Activated CD4-positive, alpha-beta T cell treated with anti-CD3 and anti-CD28 coated beads for 48 hours (primary cell): Measurements from ENCODE around the gene SCARB1.
A peak's percentile ranks its signal among the peaks of the same experiment; 100 is the strongest.

Source experiments
- DNase-seq: peaks from one replicate; pipeline ENCODE4 v3.0.0-alpha.2; 2020

Gene SCARB1

DNA sequence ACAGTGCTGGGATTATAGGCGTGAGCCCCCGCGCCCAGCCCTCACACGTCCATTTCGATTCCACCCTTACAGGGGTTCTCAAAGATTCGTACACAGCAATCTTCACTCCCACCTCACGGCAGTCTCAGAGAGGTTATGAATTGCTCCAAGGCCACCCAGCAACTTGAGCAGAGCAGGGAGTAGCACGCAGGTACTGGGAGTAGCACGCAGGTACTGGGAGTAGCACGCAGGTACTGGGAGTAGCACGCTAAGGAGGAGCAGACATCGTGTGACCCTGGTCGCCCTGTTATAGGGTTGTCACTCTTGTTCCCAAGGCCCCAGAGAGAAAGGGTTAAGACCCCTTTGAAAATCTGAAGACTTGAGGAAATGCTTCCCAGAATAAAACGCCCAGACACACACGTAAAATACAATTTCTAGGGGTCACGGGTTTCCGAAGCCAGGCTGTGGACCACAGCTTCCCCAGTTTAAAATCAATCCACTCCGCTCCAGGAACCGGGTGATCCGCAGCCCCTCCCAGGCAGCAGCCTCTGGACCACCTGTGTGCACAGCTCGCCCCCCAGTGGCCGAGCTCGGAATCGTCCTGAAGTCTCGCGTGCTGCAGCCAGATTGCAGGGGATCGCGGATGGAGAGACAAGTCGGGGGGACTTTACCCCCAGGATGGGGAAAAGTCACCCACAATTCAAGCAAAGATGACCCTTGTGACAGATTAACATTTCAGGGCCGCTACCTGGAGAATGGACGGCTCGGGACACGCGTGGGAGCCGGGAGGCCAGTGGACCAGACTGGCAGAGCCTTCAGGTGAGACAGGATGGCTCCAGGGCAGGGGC, 92.0 kb downstream of the SCARB1 start:
- DNase-seq: peak; percentile 89

DNA sequence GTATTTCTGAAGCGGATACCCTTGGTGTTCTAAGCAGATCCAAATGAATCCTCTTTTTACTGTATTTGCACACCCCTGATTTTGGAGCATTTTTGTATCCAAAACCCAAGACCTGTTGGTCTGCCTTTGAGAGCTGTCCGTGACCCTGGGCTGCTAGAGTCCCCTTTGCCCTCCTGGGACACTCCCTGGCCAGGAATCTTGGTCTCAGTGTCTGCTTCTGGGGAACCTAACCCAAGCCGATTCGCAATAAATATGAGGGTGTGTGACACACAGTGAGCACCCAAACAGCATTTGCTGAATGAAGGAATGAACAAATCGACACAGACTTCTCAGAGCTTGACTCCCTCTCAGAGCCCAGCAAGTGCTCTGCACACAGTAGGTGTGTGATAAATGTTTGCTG, 92.9 kb downstream of the SCARB1 start:
- DNase-seq: no peak

DNA sequence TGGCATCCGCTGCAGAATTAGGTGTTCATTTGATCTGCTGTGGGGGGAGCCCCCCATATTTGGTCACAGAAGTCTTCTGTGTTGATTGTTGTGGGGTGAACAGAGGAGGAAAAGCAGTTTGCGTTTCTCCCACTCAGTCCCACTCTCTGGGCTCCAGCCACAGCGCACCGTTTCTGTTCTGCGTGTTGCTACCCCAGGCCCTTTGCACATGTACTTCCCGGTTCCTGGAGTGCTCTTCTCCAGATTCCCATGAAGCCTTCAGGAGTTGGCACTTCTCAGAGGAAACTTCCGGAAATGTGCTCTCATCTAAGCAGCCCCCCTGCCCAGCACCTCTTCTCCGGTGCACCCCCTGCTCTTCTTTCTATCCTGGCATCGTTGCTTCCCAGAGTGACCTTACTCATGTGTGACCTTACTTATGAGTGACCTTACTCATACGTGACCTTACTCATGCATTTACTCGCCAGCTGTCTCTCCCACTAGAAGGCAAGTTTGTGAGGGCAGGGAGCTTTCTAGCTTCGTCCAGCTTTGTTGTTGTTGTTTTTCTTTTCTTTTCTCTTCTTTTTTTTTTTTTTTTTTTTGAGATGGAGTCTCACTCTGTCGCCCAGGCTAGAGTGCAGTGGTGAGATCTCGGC, 93.7 kb downstream of the SCARB1 start:
- DNase-seq: no peak

DNA sequence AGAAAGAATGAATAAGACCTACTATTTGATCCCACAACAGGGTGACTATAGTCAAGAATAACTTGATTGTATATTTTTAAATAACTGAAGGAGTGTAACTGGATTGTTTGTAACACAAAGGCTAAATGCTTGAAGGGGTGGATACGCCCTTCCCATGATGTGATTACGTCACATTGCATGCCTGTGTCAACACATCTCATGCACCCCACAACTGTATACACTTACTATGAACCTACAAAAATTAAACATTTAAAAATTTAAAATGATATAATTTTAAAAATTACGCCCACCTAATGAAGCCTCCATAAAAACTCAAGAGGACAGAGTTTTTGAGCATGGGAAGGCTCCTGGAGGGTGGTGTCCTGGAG, 94.5 kb downstream of the SCARB1 start:
- DNase-seq: no peak

DNA sequence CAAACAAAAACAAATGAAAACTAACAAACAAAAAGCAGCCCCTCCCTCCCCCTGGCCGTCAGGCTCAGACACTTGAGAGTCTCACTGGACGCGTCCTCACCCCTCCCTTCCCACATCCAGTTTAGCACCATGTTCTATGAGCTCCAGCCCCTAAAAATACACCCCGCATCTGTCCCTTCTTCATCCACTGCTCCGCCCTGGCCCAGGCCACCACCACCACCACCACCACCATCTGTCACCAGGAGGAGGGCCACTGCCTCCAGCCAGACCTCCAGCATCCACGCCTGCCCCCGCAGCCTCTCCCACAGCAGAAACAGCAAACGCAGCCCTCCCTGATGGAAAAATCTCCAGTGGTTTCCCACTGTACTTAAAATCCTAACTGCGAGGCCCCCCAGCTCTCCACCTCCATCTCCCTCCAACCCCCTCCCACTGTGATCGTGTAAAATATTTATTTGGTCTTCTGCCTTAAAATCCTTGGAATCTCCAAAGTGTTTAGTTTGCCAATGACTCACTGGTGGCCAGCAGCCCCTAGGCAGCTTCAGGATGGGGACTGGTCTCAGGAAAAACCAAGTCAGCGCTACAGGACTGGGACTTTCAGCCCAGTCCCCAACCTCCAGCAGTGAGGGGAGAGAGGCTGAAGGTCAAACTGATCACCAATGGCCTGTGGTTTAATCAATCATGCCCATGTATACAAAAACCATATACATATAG, 95.1 kb downstream of the SCARB1 start:
- DNase-seq: no peak

DNA sequence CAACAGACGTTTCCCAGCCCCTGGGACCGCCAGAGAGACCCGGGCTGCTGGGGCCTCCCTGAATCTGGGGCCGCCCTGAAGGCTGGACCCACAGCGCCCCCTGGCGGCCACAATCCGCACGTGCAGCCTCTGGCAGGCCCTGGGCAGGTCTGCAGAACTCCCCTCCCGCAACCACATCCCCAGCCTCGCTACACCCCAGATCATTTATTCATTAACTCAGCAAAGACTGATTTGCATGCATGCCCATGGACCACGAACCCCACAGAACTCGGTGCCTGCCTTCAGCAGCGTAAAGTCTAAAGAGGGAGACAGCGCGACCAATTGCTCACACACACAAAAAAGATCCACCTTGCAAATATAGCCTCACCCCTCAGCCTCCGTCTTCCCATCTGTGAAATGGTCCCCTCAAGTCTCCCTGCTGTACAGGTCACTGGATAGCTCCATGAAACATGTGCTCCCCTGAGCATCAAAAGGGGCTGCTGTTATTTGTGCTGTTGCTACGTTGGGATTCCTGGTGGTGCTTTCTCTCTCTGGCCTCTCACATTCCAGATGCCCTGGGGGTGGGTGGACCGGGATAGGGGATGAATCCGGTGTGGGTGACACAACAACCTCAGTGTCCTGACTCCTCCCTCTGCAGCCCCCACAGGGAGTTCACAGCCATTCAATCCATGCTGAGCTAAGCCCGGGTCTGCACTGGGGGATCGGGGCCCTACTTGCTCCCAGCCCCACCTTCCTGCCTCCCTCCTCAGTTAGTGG, 96.4 kb downstream of the SCARB1 start:
- peak; percentile 89 for DNase-seq

DNA sequence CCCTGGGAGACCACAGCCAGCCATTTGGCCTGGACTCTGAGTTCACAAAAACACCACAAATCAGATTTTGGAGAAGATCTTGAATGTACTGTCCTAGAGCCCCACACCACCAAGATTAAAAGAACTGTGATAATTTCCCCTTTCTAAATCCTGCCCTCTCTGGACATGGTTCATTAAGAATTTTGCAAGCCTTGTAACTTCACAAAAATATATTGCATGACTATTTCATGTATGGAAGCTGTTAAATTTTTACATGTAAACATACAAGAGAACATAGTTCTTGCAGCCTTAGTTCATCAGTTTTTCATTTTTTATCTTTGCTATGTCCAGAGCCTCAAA, 97.0 kb downstream of the SCARB1 start:
- DNase-seq: no peak

DNA sequence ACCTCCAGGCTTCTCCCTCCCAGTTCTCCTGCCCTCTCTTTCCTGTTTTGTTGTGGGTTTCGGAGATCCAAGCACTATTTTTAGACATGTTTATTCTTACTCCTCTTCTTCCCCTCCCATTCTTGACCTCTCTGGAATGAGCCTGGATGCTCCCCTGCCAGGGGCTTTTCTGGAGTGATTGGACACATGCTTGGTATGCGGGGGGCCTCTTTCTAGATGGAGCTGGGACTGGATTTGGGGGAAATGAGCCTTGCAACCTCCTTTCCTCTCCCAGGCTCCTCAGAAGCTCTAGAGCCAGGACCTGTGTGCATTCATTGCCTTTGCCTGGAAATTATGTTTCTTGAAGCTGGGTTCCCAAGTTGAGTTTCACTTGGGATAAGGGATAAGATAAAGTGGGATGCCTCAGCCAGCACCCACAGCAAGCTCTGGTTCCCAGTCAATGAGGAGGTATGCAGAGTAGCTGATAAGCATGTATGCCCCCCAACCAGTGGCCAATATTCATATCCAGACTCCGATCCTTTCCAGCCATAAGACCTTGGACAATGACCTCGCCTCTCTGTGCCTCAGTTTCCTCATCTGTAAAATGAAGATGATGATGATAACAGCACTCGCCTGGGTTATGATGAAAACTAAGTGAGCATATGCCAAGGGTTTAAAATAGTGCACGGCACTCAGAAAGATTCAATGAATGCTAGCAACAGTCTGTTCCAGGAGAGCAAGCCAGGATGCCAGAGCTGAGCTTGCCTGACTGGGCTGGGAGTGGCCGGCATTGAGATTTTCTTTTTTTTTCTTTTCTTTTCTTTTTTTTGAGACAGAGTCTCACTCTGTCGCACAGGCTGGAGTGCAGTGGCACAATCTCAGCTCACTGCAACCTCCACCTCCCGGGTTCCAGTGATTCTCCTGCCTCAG, 97.8 kb downstream of the SCARB1 start:
- no peak for DNase-seq

DNA sequence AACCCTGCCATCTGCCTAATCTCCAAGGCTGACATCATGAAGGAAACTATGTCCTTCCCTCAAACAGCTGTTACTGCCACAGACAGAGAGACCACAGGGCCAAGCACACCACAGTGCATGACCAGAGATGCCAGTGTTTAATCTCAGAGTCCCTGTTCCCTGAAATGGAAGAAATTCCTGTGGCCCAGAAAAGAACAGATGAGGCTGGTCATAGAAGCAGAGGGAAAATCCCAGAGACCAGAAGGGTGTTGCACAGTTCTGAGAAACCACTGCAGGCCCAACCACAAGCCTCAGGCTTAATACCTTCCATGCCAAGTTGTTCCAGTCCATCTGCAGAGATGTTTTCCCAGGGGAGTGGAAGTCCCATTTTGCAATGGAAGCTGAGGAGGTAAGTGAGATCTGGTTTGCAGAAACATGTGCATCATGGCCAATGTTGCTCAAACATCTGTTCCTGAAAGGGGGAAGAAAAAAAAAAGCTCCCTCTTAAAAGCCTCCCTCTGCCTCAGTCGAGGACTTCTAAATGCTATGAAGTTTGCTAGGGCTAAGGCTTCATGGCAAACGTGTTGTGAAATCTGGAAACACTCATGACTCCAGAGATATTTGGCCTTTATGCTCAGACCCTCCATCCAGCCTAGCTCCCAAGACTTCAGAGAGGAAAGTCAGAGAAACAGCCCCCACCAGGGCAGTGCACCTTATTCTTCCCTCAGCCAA, 98.6 kb downstream of the SCARB1 start:
- DNase-seq: no peak

DNA sequence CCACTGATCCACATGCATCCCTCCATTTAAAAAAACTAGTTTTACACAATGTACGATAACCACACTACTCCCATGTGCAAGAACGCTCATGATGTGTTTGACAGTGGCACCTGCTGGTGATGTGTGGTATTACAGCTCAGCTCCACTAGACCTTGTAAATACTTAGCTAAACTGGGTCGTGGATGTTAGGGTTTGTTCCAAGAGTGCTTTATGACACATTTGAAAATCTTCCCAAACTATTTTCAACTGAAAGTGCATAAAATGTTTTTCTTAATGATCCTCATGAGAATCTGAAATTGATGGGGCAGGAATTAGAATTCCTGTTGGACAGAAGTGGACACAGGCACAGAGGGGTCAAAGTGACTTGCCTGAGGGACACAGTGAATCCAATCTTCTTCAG, 99.2 kb downstream of the SCARB1 start:
- peak; percentile 75 for DNase-seq

DNA sequence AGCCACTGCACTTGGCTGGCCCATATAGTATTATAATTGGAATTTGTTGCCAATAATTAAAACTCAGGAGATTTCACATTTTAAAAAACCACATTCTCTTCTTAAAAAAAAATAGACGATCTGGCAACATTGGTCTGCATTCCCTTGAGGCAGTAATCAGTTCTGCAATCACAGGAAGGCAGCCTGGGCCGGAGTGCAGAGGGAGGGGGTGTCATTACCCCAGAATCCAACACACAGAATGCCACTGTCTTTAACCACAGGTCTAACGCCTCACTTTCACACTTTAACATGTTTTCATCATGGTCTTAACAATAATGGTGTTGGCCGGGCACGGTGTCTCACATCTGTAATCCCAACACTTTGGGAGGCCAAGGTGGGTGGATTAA, 100.1 kb downstream of the SCARB1 start:
- DNase-seq: no peak

DNA sequence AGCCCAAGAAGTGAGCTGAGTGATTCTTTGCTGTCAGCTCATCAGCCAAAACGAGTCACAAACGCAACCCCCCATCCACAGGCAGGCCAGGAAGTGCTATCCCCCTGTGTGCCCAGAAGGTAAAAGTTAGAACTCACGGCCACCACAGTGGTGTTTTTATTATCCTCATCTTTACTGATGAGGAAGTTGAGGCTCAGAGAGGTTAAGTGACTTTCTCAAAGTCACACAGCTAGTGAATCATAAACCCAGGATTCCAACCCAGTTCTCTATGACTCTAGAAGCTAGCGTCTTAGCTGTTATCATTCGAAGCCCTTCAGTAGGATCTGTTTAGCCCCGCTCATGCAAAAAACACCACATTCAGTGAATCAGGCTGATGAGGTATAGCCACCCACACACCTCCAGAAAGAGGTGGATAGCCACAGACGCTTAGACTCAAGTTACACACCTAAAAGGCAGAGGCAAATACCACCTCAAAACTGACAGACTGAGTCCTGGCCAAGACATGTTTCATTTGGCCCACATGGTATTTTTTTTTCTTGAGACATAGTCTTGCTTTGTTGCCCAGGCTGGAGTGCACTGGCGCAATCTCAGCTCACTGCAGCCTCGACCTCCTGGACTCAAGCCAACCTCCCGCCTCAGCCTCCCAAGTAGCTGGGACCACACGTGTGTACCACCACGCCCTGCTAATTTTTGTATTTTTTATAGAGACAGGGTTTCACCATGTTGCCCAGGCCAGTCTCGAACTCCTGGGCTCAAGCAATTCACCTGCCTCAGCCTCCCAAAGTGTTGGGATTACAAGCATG, 100.7 kb downstream of the SCARB1 start:
- DNase-seq: peak; percentile 59

DNA sequence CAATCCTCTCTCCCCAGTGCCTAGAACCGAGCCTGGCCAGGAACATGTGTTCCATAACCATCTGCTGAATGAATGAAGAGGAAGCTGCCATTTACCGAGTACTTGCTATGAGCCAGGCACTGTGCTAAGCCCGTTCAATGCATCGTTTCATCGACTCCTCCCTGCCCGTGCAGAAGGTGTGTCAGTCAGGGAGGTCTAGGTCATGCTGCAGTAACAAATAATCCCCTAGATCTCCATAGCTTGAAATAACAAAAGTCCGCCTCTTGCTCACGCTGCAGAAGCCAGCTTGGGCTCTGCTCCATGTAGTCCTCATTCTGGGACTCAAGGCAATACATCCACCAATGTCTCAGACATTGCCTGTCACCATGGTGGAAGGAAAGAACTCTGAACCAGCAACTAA, 101.3 kb downstream of the SCARB1 start:
- no peak for DNase-seq

DNA sequence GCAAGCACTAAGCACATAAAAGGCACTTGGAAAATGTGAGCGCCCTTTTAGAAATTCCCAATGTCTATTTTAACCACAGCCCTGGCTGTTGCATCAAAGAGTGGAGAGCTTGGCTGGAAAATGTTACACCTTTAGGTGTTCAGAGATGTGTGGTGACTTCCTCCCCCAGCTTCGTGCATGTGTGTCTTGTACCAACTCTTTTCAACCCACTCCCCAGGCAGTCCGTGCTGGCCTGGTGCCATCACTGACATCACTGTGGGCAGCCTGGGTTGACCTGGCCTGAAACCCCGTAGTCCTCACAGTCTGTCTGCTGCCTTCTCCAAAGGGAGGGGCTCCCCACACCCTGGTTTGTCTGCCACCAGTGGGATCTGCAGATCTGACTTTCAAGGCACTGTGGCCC, 101.8 kb downstream of the SCARB1 start:
- peak; percentile 69 for DNase-seq

DNA sequence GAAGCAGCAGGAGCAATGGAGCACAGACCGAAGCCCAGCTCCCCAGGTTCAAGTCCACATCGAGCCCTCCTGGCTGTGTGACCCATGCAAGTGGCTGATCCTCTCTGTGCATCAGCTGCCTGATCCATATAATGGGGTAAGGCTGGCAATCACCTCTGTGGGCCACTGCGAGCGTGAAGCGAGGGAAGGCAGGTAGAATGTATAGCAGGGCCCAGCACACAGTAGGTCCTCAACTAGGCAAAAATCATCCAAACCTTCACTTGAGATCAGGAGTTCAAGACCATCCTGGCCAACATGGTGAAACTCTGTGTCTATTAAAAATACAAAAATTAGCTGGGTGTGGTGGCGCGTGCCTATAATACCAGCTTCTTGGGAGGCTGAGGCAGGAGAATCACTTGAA, 102.6 kb downstream of the SCARB1 start:
- no peak for DNase-seq

DNA sequence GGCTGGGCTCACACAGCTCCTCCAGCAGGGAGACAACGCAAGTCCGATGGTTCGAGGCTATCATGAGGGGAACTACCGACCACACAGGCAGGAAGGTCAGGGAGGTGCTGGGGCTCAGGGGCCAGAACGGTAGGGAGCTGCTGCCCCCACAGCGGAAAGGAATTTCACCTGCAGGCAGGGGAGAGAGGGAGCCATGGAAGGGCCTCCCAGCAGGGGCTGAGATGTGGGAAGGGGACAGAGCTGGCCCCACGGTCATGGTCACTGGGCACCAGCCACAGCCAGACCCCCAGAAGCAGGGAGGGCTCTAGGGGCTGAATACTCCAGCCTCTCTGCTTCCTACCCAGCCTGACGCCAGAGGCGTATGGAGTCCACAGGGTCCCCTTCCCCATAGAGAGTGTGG, 103.1 kb downstream of the SCARB1 start:
- DNase-seq: no peak

DNA sequence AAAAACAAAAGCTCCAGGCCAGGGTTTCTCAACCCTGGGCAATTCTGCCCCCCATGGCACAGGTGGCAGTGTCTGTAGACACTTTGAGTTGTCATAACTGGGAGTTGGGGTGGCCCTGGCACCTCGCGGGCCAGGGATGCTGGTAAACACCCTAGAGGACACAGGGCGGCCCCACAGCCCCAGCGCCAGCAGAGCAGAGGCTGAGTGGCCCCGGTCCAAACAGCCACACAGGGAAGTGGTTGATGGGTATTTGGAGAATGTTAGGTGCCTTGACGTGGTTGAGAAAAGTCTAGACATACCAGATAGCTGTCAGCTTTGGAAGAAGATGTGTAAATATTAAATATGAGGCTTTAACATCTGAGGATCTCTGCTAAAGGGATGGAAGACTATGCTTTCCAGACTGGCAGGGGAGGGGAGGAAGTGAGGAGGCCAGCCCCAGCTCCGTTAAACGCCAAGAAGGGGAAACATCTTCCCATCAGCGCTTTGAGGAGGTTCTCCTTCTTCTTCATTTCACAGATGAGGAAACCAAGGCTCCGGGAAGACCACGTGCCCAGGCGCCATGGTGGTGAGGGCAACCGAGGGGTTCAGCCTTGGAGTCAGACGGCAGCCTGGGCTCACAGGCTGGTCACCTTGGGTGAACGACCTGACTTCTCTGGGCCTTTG, 103.7 kb downstream of the SCARB1 start:
- no peak for DNase-seq

DNA sequence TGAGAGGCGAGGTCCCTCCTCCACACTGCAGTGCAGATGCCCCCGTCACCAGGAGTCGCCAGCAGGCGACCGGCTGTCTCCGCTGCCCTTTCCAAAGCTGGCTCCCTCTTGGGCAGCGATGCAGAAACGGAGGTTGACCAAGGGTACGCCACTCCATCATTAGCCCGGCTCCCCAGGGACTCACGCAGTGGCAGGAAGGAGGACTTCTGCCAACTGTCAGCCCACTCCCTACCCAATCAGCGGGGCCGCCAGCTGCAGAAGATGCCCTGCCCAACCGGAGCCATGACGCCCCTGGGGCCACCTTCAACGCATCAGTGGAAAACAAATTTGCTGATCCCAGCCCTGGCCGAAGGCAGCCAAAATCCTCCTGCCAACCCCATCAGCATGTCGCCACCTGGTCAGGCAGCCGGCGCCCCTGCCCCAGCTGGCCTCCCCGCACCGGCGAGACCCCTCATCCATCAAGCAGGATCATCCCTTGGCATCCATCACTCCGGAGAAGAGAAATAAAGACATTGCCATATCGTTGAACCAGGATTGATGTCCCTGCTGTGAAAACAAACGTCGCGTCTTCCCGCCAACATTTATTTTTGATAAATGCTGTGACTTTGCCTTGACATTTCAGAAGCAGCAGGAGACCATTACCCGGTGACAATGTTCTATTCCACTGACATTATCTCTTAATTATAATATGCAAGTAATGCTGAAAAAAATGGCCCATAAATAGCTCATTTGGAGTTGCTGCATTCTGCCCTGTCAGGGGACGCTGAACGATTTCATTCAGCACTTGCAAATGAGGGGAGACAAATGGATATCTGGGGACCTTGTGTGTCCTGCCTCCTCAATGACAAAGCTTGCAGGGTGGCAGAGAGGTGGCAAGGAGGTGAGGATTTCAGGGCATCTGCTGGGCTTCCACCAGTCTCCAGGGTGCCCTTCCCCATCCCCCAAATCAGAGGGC, 105.1 kb downstream of the SCARB1 start:
- DNase-seq: no peak

DNA sequence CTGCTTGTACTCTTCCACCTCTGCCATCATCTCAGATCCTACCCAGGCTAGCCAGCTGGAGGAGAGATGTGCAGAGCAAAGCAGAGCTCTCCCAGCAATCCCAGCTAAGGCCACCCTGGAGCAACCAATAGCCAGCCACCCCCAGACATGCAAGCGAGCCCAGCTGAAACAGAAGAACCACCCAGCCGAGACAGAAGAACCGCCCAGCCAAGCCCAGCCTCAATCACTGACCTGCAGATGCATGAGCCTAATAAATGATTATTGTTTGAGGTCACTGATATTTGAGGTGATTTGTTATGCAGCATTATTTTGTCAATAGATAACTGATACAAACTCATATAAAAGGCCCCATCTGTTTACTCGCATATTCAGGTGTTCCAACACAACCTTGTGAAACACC, 106.3 kb downstream of the SCARB1 start:
- DNase-seq: no peak
